Measurements from ENCODE around the gene IMMP2L.
"Not testable (repeated sequence)": the region's sequence is repeated elsewhere in the genome, so short reads cannot be mapped to it uniquely, and the experiment has no call there.

Gene IMMP2L

DNA sequence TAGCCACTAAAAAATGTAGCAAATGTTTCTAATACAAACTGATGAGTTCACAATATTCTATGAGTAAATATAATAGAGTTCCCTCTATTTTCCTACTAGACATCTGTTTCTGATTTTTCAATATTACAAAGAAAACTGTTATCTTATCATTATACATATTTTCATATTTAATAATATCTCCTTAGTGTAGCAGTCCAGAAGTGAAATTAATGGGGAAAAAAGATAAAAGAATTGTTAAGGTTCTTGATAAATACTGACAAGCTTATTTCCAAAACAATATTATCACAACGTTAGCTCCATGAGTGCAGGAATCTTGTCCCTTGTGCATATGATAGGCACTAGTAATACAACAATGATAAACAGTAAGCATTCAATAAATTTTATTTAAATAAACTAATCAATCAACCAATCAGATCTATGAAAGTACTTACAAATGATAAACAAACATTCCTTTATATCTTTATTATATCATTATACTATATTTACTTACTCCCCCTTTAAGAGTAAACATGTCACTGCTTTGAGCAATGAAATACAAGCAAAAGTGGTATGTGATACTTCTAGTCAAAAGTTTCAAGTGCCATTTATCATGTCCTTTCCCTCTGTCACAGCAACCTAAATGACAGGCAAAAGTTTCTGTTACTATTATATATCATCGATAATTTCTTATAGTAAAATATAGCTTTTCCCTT is 103.1 kb downstream of the IMMP2L start:
- no peak for DNase-seq (ENCODE audit: low spot score)

DNA sequence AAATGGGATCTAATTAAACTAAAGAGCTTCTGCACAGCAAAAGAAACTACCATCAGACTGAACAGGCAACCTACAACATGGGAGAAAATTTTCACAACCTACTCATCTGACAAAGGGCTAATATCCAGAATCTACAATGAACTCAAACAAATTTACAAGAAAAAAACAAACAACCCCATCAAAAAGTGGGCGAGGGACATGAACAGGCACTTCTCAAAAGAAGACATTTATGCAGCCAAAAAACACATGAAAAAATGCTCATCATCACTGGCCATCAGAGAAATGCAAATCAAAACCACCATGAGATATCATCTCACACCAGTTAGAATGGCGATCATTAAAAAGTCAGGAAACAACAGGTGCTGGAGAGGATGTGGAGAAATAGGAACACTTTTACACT is 111.6 kb downstream of the IMMP2L start:
- DNase-seq (ENCODE audit: low spot score) = not testable (repeated sequence)

DNA sequence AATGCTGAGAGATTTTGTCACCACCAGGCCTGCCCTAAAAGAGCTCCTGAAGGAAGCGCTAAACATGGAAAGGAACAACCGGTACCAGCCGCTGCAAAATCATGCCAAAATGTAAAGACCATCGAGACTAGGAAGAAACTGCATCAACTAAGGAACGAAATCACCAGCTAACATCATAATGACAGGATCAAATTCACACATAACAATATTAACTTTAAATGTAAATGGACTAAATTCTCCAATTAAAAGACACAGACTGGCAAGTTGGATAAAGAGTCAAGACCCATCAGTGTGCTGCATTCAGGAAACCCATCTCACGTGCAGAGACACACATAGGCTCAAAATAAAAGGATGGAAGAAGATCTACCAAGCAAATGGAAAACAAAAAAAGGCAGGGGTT is 114.8 kb downstream of the IMMP2L start:
- DNase-seq (ENCODE audit: low spot score) = not testable (repeated sequence)

DNA sequence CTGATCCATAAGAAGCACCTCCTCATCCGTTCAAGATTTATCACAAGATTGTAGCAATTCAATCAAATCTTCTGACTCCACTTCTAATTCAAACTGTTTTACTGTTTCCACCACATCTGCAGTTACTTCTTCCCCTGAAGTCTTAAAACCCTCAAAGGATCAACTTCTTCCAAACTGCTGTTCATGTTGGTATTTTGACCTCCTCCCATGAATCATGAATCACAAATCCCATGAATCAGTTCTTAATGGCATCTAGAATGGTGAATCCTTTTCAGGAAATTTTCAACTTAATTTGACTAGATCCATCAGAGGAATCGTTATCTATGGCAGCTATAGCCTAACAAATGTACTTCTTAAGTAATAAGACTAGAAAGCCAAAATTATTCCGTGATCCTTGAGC is 122.3 kb downstream of the IMMP2L start:
- no peak for DNase-seq (ENCODE audit: low spot score)

DNA sequence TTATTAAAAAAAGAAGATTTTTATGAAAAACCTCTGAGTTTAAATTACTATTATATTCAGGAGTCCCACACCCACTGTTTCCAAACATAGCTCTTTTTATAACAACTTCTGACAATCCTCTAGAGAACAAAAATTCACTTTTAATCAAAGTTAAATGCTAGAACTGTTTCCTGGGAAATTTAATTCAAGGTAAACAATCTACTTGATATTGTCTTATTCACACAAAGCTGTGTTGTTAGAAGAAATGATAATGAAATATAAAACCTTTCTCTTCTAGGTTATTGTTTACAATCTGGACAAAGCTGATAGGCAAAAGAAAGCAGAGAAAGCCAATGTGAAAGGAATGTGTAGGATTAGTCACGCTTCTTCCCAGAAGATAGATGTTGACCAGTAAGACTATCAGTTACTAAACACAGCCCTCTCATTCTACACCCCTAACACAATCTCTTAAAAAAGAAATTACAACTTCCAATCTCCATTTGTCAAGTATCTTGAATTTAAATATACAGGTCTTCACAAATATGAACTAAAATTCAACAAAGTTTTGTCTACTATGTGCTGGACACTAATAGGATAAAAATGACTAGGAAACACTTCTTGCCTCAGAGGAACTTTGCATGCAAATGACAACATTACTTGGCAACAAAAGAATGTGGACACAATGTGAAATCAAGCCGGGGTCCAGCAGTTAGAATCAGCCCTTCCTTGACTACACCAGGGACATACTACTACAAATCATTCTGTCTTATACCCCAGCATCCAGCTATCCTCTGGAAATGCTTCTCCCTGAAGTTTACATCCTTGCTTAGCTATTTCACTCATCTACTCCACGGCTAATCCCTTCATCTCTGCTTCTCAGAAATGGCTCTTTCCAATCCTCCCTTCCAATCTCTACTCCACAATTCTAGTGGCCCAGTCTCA is 123.7 kb downstream of the IMMP2L start:
- DNase-seq (ENCODE audit: low spot score) = no peak

GRCh38 chr7:111437736-111438135 is 124.6 kb downstream of the IMMP2L start:
- no peak for DNase-seq (ENCODE audit: low spot score)

GRCh38 chr7:111436608-111437007 is 125.7 kb downstream of the IMMP2L start:
- DNase-seq (ENCODE audit: low spot score) = no peak

DNA sequence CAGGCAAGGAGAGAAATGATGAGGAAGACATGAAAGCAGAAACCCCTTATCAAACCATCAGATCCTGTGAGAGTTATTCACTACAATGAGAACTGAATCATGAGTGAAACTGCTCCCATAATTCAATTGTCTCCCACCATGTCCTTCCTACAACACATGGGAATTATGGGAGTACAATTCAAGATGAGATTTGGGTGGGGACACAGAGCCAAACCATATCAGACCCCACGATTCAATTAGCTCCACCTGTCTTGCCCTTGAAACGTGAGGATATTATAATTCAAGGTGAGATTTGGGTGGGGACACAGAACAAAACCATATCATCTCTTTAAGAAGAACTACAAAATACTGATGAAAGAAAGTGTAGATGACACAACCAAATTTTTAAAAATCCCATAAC is 128.9 kb downstream of the IMMP2L start:
- no peak for DNase-seq (ENCODE audit: low spot score)

GRCh38 chr7:111429781-111430180 is 132.5 kb downstream of the IMMP2L start:
- DNase-seq (ENCODE audit: low spot score) = no peak

DNA sequence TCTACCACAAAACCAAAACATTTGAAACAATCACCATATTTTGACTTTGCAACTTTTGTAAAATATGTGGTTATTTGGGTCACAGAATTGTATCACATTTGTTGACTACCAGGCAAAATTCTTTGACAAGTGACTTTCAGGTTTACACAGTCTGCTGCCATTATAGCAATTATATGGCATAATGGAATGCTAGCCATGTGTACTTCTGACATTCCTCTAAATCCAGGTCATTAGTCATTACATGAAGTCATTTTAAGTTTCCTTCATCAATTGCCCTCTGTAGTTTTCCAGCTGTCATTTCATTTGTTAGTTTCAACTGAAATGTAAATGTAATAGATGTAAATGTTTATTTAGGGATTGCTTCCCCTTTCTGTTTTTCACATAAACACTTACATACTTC is 137.5 kb downstream of the IMMP2L start:
- DNase-seq (ENCODE audit: low spot score) = no peak

DNA sequence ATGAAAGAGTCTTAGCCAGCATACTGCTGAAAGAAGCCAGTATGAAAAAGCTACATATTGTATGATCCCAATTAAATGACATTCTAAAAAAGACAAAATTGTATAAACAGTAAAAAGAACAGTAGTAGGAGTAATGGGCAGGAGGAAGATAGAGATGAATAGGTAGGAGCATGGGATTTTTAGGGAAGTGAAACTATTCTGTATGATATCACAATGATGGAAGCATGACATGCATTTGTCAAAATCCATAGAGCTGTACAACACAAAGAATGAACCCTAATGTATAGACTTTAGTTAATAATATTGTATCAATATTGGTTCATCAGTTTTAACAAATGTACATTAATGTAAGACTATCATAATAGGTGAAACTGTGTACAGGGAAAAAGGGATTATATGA is 147.9 kb downstream of the IMMP2L start:
- no peak for DNase-seq (ENCODE audit: low spot score)

GRCh38 chr7:111413739-111414138 is 148.6 kb downstream of the IMMP2L start:
- no peak for DNase-seq (ENCODE audit: low spot score)

GRCh38 chr7:111410899-111411298 is 151.4 kb downstream of the IMMP2L start:
- no peak for DNase-seq (ENCODE audit: low spot score)

DNA sequence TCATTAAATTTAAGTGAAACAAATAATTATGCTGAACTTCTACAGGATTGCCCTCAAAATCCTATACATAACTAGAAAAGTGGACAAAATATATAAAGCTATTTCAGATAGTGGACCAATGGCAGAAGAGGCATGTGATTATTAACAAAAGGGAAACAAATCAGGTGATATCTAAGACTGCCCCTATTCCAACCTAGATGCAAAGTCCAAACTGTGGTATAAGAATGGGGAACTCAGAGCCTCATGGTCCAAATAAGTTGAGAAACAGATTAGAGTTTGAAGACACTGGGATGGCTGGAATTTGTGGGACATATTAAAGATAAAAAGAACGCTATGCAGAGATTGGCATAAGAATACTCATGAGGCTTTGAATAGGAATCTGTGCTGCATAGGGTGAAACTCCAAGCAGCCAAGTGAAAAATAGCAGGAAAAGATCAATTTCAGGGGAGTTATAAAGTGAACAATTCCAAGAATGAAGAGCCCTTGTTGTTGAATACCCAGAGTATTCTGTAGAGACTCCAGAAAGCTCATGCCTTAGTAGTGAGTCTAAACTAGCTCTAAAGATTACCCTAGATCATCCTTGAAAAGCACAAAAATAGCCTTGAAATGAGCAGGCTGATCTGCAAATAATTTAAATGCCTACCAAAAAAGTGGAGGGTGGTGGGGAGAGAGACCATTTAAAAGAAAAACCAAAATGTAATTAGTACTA is 152.4 kb downstream of the IMMP2L start:
- no peak for DNase-seq (ENCODE audit: low spot score)

DNA sequence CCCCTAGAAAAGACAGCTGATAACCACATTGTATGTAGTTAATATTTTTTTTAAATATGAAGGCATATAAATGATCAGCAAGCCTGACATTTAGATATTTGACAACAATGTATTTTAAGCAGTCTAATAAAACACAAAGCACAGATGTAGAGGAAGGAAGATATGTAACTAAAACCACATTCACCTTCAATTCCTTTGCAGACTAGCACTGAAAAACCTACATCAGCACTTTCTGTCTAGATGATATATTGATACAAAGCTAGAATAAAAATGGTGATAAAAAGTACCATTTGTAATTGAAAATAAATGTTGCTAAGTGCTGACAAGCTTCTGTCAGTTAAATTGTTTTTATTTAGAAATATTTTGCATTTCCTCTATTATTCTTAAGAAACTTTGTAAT is 153.6 kb downstream of the IMMP2L start:
- no peak for DNase-seq (ENCODE audit: low spot score)

- DNase-seq (ENCODE audit: low spot score) = no peak
Observed at GRCh38 chr7:111407258-111407657, 155.0 kb downstream of the IMMP2L start.

DNA sequence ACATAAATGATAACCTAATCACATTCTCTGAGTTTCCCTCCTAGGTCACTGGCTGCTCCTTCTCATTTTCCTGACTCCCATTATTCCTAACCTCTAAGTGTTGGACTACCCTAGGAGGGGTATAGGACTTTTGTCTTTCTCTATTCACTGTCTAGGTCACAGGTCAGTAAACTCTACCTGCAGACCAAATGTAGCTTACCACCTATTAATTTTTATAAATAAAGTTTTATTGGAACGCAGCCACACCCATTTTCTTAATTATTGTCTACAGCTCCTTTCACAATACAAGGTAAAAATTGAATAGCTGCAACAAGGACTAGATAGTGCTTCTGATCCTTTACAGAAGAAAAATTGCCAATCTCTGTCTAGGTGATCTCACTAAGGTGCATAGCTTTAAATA is 156.7 kb downstream of the IMMP2L start:
- DNase-seq (ENCODE audit: low spot score) = no peak

DNA sequence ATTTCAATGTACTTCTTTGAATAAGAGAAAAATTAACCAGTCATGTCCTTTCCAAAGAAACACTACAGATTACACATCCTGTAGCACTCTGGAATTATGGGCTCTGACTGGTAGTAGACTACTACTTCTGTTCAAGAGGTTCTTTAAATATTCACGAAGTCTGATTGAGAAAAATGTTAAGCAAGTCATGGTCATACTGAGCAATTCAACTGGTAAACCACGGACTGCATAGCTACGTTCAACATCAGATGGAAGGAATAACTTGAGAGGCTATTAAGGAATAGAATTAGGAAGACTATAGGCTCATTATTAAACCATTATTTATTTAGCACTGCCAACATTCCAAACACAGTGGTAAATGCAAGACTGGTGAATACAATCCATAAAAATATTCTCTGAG is 160.8 kb downstream of the IMMP2L start:
- no peak for DNase-seq (ENCODE audit: low spot score)

DNA sequence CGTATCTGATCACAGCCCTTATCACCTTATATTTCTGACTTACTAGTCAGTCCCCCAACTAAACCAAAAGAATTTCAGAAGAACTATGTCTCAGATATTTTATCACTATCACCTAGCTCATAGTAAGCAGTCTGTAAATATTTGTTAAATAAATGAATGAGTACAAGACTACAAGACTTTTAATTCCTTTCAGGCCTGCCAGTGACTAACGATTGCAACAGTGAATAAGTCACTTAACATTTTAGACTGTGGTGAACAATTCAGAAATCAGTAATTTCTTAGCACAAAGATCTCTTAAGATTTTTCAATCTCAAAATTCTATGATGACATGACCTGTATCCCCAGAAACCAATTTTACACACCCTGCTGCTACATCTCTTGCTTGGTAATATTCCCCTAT is 162.2 kb downstream of the IMMP2L start:
- no peak for DNase-seq (ENCODE audit: low spot score)

DNA sequence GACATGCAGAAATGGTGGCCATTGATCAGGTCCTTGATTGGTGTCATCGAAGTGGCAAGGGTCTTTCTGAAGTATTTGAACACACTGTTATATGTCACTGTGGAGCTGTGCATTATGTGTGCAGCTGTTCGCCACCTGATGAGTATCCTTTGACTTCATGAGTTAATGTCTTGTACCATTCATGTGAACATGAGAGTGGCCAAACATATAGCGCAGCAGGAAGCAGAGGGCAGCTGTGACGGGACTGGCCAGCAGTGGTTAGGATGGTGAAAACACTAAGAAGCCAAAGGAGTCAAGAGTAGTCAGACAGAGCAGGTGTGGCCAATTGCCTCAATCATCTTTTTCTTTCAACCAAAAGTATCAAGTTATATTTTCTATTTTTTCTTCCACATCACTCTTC is 167.4 kb downstream of the IMMP2L start:
- no peak for DNase-seq (ENCODE audit: low spot score)

GRCh38 chr7:111393011-111393754 is 169.1 kb downstream of the IMMP2L start:
- no peak for DNase-seq (ENCODE audit: low spot score)

GRCh38 chr7:111392294-111392693 is 170.0 kb downstream of the IMMP2L start:
- no peak for DNase-seq (ENCODE audit: low spot score)

Measured in CD4-positive, alpha-beta T cell treated with Interleukin-15 for 4 hours (primary cell).